ENCODE data around the gene CAPN2.

DNA sequence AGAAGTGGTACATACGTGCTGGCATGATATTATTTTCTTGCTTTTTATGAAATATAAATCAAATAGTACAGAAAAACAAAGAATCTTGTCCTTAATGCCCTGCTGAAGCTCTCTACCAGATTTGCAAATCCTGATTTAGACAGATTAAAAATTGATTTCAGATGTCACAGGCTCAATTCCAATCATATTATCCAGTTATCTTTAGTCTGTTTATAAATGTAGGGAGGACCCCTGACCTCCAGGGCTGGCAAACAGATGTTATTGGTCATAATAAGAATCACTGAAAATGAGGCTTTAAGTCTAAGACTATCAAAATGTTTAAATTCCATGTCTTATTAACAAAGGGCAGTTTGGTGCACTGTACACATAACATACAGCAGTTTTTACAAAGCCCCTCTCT lies 71.3 kb downstream of the CAPN2 start:
- TF ChIP-seq CTCF (IDR thresholded peaks at IDR 0.05) = no peak
- no peak for TF ChIP-seq POLR2A (IDR thresholded peaks at IDR 0.05)
- no peak for TF ChIP-seq EP300 (IDR thresholded peaks at IDR 0.05)
